ENCODE results near the gene MGMT. TPM values are rescaled to one million over a fixed set of nuclear protein-coding genes. Genes with fewer than 3 reads are reported as not detected.

The MGMT gene
- total RNA-seq, 1 donor from 2014 or later: 20.8 TPM

DNA sequence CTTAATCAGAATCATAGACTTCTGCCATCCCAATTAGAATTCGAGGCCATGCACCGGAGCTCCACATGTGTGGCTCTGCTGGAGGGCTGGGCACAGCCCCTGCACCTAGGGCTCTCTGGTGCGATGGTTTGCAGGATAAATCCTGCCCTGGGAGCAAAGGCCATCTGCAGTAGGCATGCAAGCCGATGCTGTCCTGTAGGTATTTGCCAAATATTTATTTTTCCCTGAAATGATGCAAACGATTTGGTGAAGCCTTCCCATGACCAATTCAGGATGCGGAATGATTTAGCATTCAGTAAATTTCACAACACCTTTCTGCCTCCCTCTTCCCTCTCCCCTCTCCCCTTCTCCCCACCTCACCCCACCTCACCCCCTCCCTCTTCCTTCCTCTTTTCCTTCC, 326.4 kb downstream of the MGMT start:
- Mint-ChIP-seq H3K4me1 (ENCODE audit: unreplicated experiment) (no peaks in the 10 kb centered on the region), H3K9me3 (ENCODE audit: unreplicated experiment) (peaks cover 39% of the 10 kb centered on the region), H3K27me3 (ENCODE audit: unreplicated experiment) (no peaks in the 10 kb centered on the region), H3K27ac (ENCODE audit: unreplicated experiment) (no peak overlapping the region), H3K36me3 (ENCODE audit: unreplicated experiment) (no peaks in the 10 kb centered on the region), H3K4me3 (ENCODE audit: unreplicated experiment) (no peak overlapping the region)
- no peak for TF ChIP-seq CTCF (IDR thresholded peaks at IDR 0.05)
- no peak for DNase-seq (ENCODE audit: extremely low spot score, unreplicated experiment)

GRCh38 chr10:129793996-129794395, 327.0 kb downstream of the MGMT start:
- Mint-ChIP-seq H3K9me3 (ENCODE audit: unreplicated experiment) (peaks cover 40% of the 10 kb centered on the region), H3K27me3 (ENCODE audit: unreplicated experiment) (no peaks in the 10 kb centered on the region), H3K4me3 (ENCODE audit: unreplicated experiment) (no peak overlapping the region), H3K36me3 (ENCODE audit: unreplicated experiment) (no peaks in the 10 kb centered on the region), H3K4me1 (ENCODE audit: unreplicated experiment) (no peaks in the 10 kb centered on the region), H3K27ac (ENCODE audit: unreplicated experiment) (no peak overlapping the region)
- DNase-seq (ENCODE audit: extremely low spot score, unreplicated experiment): no peak
- no peak for TF ChIP-seq CTCF (IDR thresholded peaks at IDR 0.05)

- Mint-ChIP-seq H3K4me1 (ENCODE audit: unreplicated experiment) (no peaks in the 10 kb centered on the region), H3K27ac (ENCODE audit: unreplicated experiment) (no peak overlapping the region), H3K4me3 (ENCODE audit: unreplicated experiment) (no peak overlapping the region), H3K27me3 (ENCODE audit: unreplicated experiment) (no peaks in the 10 kb centered on the region), H3K36me3 (ENCODE audit: unreplicated experiment) (no peaks in the 10 kb centered on the region), H3K9me3 (ENCODE audit: unreplicated experiment) (peaks cover 25% of the 10 kb centered on the region)
- no peak for TF ChIP-seq CTCF (IDR thresholded peaks at IDR 0.05)
- peak; percentile 57 for DNase-seq (ENCODE audit: extremely low spot score, unreplicated experiment)
Observed at GRCh38 chr10:129796710-129797420, 329.8 kb downstream of the MGMT start.

DNA sequence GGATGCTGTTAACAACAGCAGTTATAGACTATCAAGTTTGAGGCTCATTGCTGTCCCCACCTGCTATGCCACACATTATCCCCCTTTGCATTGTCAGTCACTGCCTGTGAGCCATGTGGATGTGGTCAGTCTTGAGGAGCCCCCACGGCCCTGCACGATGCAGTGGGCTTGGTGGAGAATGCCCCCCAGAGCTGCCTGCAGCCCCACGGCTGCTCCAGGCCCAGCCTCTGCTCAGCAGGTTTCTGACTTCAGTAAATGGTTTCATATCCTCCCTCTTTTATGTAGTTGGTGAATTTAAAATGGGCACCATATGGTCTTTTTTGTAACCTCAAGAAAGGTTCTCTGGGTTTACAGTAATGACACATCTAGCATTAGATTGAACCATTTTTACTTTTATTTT, 332.9 kb downstream of the MGMT start:
- Mint-ChIP-seq H3K9me3 (ENCODE audit: unreplicated experiment) (peaks cover 33% of the 10 kb centered on the region), H3K4me3 (ENCODE audit: unreplicated experiment) (no peak overlapping the region), H3K36me3 (ENCODE audit: unreplicated experiment) (no peaks in the 10 kb centered on the region), H3K27ac (ENCODE audit: unreplicated experiment) (no peak overlapping the region), H3K4me1 (ENCODE audit: unreplicated experiment) (no peaks in the 10 kb centered on the region), H3K27me3 (ENCODE audit: unreplicated experiment) (no peaks in the 10 kb centered on the region)
- no peak for TF ChIP-seq CTCF (IDR thresholded peaks at IDR 0.05)
- peak; percentile 73 for DNase-seq (ENCODE audit: extremely low spot score, unreplicated experiment)

DNA sequence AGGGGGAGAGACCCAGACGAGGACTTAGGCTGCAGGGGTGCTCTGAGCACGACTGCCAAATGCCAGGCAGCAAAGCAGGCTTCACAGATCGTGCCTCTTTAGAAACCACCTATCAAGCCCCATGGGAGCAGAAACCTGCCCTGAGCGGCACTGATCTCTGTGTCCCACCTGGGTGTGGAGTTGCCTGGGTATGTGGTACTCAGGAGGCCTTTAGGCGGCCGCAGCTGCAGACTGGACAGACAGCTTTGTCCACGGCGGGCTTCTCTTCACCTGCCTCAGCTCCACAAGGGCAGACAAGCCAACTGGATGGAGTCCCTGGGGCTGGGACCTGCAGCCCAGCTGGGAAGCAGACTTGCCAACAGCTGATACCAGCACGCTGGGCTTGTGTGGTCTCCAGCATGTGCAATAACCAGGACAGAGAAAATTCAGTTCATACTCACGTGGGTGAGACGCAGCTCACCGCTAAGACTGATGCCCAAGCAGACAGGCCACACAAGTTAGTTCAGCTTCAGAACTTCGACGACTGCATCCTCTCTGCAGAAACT, 333.8 kb downstream of the MGMT start:
- Mint-ChIP-seq H3K27ac (ENCODE audit: unreplicated experiment) (no peak overlapping the region), H3K27me3 (ENCODE audit: unreplicated experiment) (no peaks in the 10 kb centered on the region), H3K4me3 (ENCODE audit: unreplicated experiment) (no peak overlapping the region), H3K36me3 (ENCODE audit: unreplicated experiment) (no peaks in the 10 kb centered on the region), H3K9me3 (ENCODE audit: unreplicated experiment) (peaks cover 28% of the 10 kb centered on the region), H3K4me1 (ENCODE audit: unreplicated experiment) (no peaks in the 10 kb centered on the region)
- peak; percentile 70 for DNase-seq (ENCODE audit: extremely low spot score, unreplicated experiment)
- TF ChIP-seq CTCF (IDR thresholded peaks at IDR 0.05): no peak
